Small intestine (tissue), 7 donors: ENCODE data around the gene CCDC88B. TPM values are rescaled to one million over a fixed set of nuclear protein-coding genes. Genes with fewer than 3 reads are reported as not detected.

Experiments used
- DNase-seq, 2 donors: peaks; one replicate each; pipeline versions ENCODE4 v3.0.0 to v3.0.0-alpha.2; 2013
- FAIRE-seq: peaks from 2 replicates; lab custom pipeline; 2012; peaks lifted over from hg19 to GRCh38; lab: Jason Lieb, UNC
- H3K27ac ChIP-seq, 3 donors: one replicate each; pipeline ENCODE4 v1.5.1; 2013; ENCODE audit warnings: low read length in 2 of 3, mild to moderate bottlenecking in 2 of 3, control low read depth in 1 of 3, inconsistent platforms in 1 of 3, low read depth in 1 of 3, moderate library complexity in 1 of 3
- H3K27me3 ChIP-seq, 3 donors: one replicate each; pipeline ENCODE4 v1.6.1; 2013; ENCODE audit warnings: low read length in 3 of 3, inconsistent platforms in 1 of 3; ENCODE audit not compliant: control insufficient read depth in 3 of 3, insufficient read depth in 3 of 3
- H3K36me3 ChIP-seq, 3 donors: one replicate each; pipeline ENCODE4 v1.6.1; 2013; ENCODE audit warnings: low read length in 3 of 3, inconsistent platforms in 1 of 3, low read depth in 1 of 3, mild to moderate bottlenecking in 1 of 3, moderate library complexity in 1 of 3; ENCODE audit not compliant: control insufficient read depth in 3 of 3, insufficient read depth in 2 of 3
- H3K4me1 ChIP-seq, 3 donors: one replicate each; pipeline ENCODE4 v1.6.1; 2013; ENCODE audit warnings: low read length in 2 of 3, inconsistent platforms in 1 of 3, low read depth in 1 of 3, mild to moderate bottlenecking in 1 of 3, moderate library complexity in 1 of 3; ENCODE audit not compliant: control insufficient read depth in 3 of 3, insufficient read depth in 2 of 3
- H3K4me3 ChIP-seq, 3 donors: one replicate each; pipeline ENCODE4 v1.5.1; 2013; ENCODE audit warnings: low read length in 3 of 3, control low read depth in 1 of 3, inconsistent platforms in 1 of 3, low read depth in 1 of 3, mild to moderate bottlenecking in 1 of 3, moderate library complexity in 1 of 3
- H3K9me3 ChIP-seq, 2 donors: one replicate each; pipeline ENCODE4 v1.6.1; 2013; ENCODE audit warnings: low read depth in 1 of 2, low read length in 1 of 2; ENCODE audit not compliant: control insufficient read depth in 2 of 2, insufficient read depth in 1 of 2
- WGBS, 3 donors: extraction: QIAGEN DNeasy Blood & Tissue Kit; methylation state at CpG; one replicate each; pipeline ENCODE4 v1.1.7; 2013; 5-methylcytosine and 5-hydroxymethylcytosine counted together
- polyA plus RNA-seq, 4 donors: library from polyadenylated mRNA; stranded (reverse) in 3 of 4; unstranded in 1 of 4; fragments of 200-250 nt in 3 of 4; fragments of 120-200 nt in 1 of 4; gene quantifications; one replicate each; pipeline versions ENCODE4 v1.2.1 to v1.2.3, GENCODE V29; 2013
- donor health status: healthy with polysubstance abuse.
- donor health status: control.
- donor health status: control.
- donor health status: Bipolar disorder and iron deficiency.
- donor health status: healthy.

The CCDC88B gene
- polyA plus RNA-seq, 4 donors = 13.7 to 363 (median 89.8) TPM

DNA sequence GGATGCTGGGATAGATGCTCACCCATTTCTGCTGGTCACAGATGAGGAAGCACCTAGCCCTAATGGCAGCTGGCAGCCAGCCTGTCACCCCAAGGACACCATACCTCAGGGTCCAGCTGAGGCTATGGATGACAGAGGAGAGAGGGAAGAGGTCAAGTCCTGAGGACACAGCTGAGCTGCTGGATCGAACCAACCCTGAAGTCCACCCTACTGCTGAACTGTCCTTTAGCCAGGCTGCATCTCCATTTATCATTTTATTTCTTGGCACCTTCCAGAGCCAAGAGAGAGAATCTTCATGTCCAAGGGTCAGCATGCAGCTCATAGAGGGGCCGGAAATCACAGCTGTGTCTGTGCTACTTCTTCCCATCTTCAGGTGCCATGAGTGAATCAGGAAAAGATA, 49.8 kb downstream of the CCDC88B start:
- H3K27ac ChIP-seq = no peak overlapping the region
- H3K4me1 ChIP-seq = no peaks in the 10 kb centered on the region
- H3K27me3 ChIP-seq = peaks cover 0 to 14% (median 0%) of the 10 kb centered on the region in 3 donors
- H3K4me3 ChIP-seq = no peak overlapping the region
- peaks cover 0 to 3% of the 10 kb centered on the region in 2 donors for H3K9me3 ChIP-seq
- no peak for DNase-seq
- WGBS, 3 donors = 91 to 95% (median 91%) methylated on average over 2 of the region's 2 CpGs
- FAIRE-seq = no peak
- no peaks in the 10 kb centered on the region for H3K36me3 ChIP-seq

DNA sequence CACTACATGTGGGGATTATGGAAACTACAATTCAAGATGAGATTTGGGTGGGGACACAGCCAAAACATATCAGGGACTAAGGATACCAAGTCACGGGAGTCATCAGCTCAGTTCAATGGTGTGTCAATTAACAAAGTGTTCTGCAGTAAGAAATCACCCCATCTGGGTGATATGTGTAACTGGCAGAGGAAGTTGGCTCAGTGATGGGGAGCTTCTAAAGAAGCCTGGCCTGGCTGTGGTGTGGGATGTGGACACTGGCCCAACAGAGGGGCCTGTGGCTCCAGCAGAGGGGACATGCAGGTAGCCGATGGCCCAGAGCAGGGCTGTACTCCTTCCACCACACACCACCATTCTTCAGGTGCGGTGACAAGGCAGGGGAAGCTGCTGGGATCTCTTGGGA, 50.6 kb downstream of the CCDC88B start:
- Histone ChIP-seq H3K9me3 (peaks cover 0 to 3% of the 10 kb centered on the region in 2 donors), H3K4me3 (no peak overlapping the region), H3K4me1 (no peaks in the 10 kb centered on the region), H3K27me3 (peaks cover 0 to 10% (median 0%) of the 10 kb centered on the region in 3 donors), H3K27ac (no peak overlapping the region), H3K36me3 (no peaks in the 10 kb centered on the region)
- no peak for FAIRE-seq
- no peak for DNase-seq
- WGBS, 3 donors = 81 to 92% (median 86%) methylated on average over 3 of the region's 3 CpGs

DNA sequence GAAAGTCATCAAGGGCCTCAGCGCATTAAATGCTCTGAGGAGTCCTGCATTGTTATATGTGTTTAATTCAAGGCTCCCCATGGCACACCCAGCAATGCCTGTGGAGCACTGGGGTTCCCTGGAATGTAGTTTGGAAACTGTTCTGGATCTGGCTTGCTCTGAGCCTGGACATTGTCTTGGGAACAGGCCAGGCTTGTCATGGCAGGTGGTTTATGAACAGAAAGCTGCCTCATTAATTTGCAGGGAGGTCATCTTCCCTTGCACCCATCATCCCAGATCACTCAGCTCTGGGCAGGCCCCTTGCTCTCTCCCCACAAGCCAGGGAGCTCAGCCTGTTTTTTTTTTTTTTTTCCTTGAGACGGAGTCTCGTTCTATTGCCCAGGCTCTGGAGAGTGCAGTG, 51.8 kb downstream of the CCDC88B start:
- no peaks in the 10 kb centered on the region for H3K36me3 ChIP-seq
- H3K27ac ChIP-seq = no peak overlapping the region
- peaks cover 0 to 3% of the 10 kb centered on the region in 2 donors for H3K9me3 ChIP-seq
- H3K4me1 ChIP-seq = peaks cover 0 to 6% (median 0%) of the 10 kb centered on the region in 3 donors
- no peak for FAIRE-seq
- WGBS, 3 donors = 84 to 93% (median 92%) methylated on average over 3 of the region's 3 CpGs
- H3K27me3 ChIP-seq = peaks cover 0 to 9% (median 0%) of the 10 kb centered on the region in 3 donors
- no peak overlapping the region for H3K4me3 ChIP-seq
- DNase-seq = no peak

DNA sequence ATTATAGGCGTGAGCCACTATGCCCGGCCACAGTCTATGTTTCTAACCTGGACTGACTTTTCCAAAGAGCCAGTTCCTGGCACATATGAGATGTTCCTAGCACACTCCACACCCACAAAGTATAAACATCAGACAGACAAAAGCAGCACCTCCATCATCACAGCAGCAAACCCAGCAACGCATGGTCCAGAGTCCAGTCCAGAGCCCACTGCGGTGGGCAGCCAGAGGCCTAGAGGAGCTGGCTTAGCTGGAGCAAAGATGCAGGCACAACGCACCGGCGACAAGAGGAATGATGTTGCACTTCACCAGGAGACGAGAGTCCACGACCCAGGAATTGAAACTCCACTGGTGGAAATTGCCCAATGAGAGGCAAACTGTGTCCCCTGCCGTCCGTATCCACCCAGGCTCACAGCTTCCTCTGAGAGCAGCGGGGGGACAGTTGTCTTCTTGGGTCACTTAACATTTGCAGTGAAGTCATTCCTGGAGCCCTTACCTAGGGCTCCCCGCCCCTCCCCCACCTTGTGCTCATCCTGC, 55.6 kb downstream of the CCDC88B start:
- no peaks in the 10 kb centered on the region for H3K9me3 ChIP-seq
- peaks cover 0 to 4% (median 0%) of the 10 kb centered on the region in 3 donors for H3K27me3 ChIP-seq
- no peak for FAIRE-seq
- no peak overlapping the region for H3K27ac ChIP-seq
- DNase-seq = no peak
- H3K4me1 ChIP-seq = peaks cover 0 to 6% (median 0%) of the 10 kb centered on the region in 3 donors
- no peaks in the 10 kb centered on the region for H3K36me3 ChIP-seq
- WGBS, 3 donors = 65 to 77% (median 70%) methylated on average over 13 of the region's 13 CpGs
- no peak overlapping the region for H3K4me3 ChIP-seq

DNA sequence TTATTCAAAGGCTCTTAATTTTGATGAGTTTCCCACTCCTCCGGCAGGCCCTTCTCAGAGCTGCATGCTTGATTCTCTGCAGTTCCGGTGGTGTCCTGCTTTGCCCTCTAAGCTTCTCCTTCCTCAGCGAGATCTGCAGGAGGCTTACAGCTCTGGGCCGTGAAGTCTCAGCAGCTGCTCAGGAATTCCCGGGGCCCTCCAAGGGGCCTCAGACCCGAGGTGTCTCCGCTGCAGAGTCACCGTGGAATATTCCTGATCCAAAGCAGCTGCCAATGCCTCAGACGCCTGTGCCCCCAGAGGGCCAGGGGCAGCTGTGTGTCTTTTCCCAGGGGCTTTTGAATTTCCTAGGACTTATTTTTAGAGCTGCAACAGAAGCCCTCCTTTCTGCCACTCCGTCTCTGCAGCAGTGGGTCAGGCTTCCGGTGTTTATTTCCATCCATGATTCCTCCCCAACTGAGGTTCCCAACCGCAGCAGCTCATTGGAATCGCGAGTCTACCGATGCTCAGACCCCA, 56.1 kb downstream of the CCDC88B start:
- 24 to 48% (median 43%) methylated on average over 15 of the region's 15 CpGs for WGBS, 3 donors
- FAIRE-seq (no peak), DNase-seq (peak in 1 of 2 donors; percentile 20)
- Histone ChIP-seq H3K27ac (no peak overlapping the region), H3K4me3 (no peak overlapping the region), H3K9me3 (no peaks in the 10 kb centered on the region), H3K4me1 (peaks cover 0 to 6% (median 0%) of the 10 kb centered on the region in 3 donors), H3K36me3 (no peaks in the 10 kb centered on the region), H3K27me3 (peaks cover 0 to 4% (median 0%) of the 10 kb centered on the region in 3 donors)

DNA sequence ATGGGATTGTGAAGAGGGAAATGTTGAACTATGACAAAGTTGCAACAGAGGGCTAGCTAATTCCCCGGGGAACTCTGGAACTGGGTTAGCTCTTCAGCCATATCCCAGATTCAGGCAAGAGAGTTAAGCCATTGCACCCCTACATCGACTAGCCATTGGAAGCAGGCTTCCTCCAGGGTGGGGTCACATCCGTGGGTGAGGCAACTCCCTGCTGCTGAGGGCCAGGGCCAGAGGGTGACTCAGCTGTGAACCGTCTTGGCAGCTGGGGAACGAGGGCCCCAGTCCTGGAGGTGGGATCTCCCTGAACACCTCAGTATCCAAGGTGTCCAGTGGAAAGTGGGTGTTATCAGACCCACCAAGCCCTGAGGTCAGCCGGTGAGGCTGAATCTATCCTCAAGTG, 60.1 kb downstream of the CCDC88B start:
- Histone ChIP-seq H3K36me3 (no peaks in the 10 kb centered on the region), H3K27me3 (peaks cover 0 to 4% (median 2%) of the 10 kb centered on the region in 3 donors), H3K27ac (no peak overlapping the region), H3K4me1 (peaks cover 0 to 6% (median 0%) of the 10 kb centered on the region in 3 donors), H3K4me3 (no peak overlapping the region), H3K9me3 (peaks cover 0 to 6% of the 10 kb centered on the region in 2 donors)
- FAIRE-seq (no peak), DNase-seq (peak in 1 of 2 donors; percentile 4)
- WGBS, 3 donors = 34 to 51% (median 44%) methylated on average over 6 of the region's 6 CpGs

DNA sequence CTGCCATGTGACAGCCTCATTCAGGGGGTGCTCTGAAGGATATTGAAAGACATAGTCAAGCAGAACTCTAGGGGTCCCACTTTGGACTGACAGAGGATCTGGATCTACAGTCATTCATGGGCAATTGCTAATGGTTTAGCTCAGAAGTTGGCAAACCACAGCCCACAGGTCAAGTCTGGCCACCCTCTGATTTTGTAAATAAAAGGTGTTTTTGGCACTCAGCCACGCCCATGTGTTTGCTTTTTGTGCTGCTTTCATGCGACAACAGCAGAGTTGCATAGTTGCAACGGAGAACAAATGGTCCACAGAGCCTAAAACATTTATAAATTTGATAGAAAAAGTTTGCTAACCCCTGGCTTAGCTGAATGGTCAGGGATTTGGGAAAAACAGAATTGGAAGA, 60.7 kb downstream of the CCDC88B start:
- H3K4me1 ChIP-seq = peaks cover 0 to 6% (median 0%) of the 10 kb centered on the region in 3 donors
- WGBS, 3 donors = 40 to 72% (median 53%) methylated on average over 3 of the region's 3 CpGs
- FAIRE-seq = no peak

DNA sequence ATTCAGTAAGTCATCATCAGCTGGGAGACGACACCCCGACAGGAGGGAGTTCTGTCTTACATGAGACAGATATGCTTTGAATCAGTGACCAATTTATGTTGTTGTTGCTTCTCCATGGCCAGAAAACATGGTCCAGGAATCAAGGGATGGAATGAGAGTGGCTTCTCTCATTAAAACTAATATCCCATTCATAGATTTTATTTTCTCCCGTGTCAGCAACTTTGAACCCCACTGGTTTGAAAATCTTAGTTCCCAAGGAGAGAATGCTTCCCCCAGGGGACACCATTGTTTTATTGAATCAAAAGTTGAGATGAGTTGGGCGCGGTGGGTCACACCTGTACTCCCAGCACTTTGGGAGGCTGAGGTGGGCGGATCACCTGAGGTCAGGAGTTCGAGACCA, 61.8 kb downstream of the CCDC88B start:
- DNase-seq (no peak), FAIRE-seq (no peak)
- Histone ChIP-seq H3K9me3 (peaks cover 0 to 6% of the 10 kb centered on the region in 2 donors), H3K27me3 (peaks cover 0 to 6% (median 2%) of the 10 kb centered on the region in 3 donors), H3K36me3 (no peaks in the 10 kb centered on the region), H3K4me3 (no peak overlapping the region), H3K27ac (no peak overlapping the region), H3K4me1 (peaks cover 0 to 8% (median 0%) of the 10 kb centered on the region in 3 donors)
- 81 to 93% (median 89%) methylated on average over 7 of the region's 7 CpGs for WGBS, 3 donors

More for the DNA sequence above, 60.7 kb downstream of the CCDC88B start:
- peaks cover 0 to 6% of the 10 kb centered on the region in 2 donors for H3K9me3 ChIP-seq
- H3K27ac ChIP-seq = no peak overlapping the region
- peaks cover 0 to 3% (median 2%) of the 10 kb centered on the region in 3 donors for H3K27me3 ChIP-seq
- H3K36me3 ChIP-seq = no peaks in the 10 kb centered on the region
- no peak overlapping the region for H3K4me3 ChIP-seq
- no peak for DNase-seq
